ENCODE data around the gene NFS1.
"Not testable (repeated sequence)": the region's sequence is repeated elsewhere in the genome, so short reads cannot be mapped to it uniquely, and the experiment has no call there.

The NFS1 gene

GRCh38 chr20:35709259-35709658 is 10.1 kb upstream of the NFS1 start:
- DNase-seq (ENCODE audit: low read depth in 2 of 2) = no peak

GRCh38 chr20:35708502-35708901 is 9.3 kb upstream of the NFS1 start:
- no peak for DNase-seq (ENCODE audit: low read depth in 2 of 2)

- not testable (repeated sequence) for DNase-seq (ENCODE audit: low read depth in 2 of 2)
These were observed 7.7 kb upstream of the NFS1 start for GRCh38 chr20:35706591-35707529.

GRCh38 chr20:35705894-35706293 is 6.7 kb upstream of the NFS1 start:
- DNase-seq (ENCODE audit: low read depth in 2 of 2) = not testable (repeated sequence)

GRCh38 chr20:35704514-35705261 is 5.5 kb upstream of the NFS1 start:
- no peak for DNase-seq (ENCODE audit: low read depth in 2 of 2)

- no peak for DNase-seq (ENCODE audit: low read depth in 2 of 2)
These were observed 3.9 kb upstream of the NFS1 start for GRCh38 chr20:35702824-35703695.

- DNase-seq (ENCODE audit: low read depth in 2 of 2) = no peak
These were observed 3.1 kb upstream of the NFS1 start for GRCh38 chr20:35702051-35702823.

- no peak for DNase-seq (ENCODE audit: low read depth in 2 of 2)
These were observed 1.5 kb upstream of the NFS1 start for GRCh38 chr20:35700625-35701148.

- DNase-seq (ENCODE audit: low read depth in 2 of 2) = no peak
These were observed 939 bp upstream of the NFS1 start for GRCh38 chr20:35699957-35700624.

- no peak for DNase-seq (ENCODE audit: low read depth in 2 of 2)
These were observed 640 bp downstream of the NFS1 start for GRCh38 chr20:35698298-35699126.

GRCh38 chr20:35697696-35698297 is 1.4 kb downstream of the NFS1 start:
- DNase-seq (ENCODE audit: low read depth in 2 of 2) = no peak

- DNase-seq (ENCODE audit: low read depth in 2 of 2) = no peak
These were observed 3.2 kb downstream of the NFS1 start for GRCh38 chr20:35695978-35696377.

- no peak for DNase-seq (ENCODE audit: low read depth in 2 of 2)
These were observed 3.9 kb downstream of the NFS1 start for GRCh38 chr20:35695245-35695749.

- no peak for DNase-seq (ENCODE audit: low read depth in 2 of 2)
These were observed 8.9 kb downstream of the NFS1 start for GRCh38 chr20:35690265-35690664.

GRCh38 chr20:35686872-35687271 is 12.3 kb downstream of the NFS1 start:
- DNase-seq (ENCODE audit: low read depth in 2 of 2) = not testable (repeated sequence)

GRCh38 chr20:35685368-35685767 is 13.8 kb downstream of the NFS1 start:
- DNase-seq (ENCODE audit: low read depth in 2 of 2) = not testable (repeated sequence)

- DNase-seq (ENCODE audit: low read depth in 2 of 2) = no peak
These were observed 17.2 kb downstream of the NFS1 start for GRCh38 chr20:35681960-35682359.

- no peak for DNase-seq (ENCODE audit: low read depth in 2 of 2)
These were observed 18.5 kb downstream of the NFS1 start for GRCh38 chr20:35680452-35681183.
